GM21367 (cell line): ENCODE results near the gene TSHZ3.

Experiments used
- ATAC-seq: cut with Tn5 transposase; IDR thresholded peaks from one replicate; pipeline ENCODE4 v1.9.1; 2021; ENCODE audit not compliant: unreplicated experiment

Gene TSHZ3, protein sequence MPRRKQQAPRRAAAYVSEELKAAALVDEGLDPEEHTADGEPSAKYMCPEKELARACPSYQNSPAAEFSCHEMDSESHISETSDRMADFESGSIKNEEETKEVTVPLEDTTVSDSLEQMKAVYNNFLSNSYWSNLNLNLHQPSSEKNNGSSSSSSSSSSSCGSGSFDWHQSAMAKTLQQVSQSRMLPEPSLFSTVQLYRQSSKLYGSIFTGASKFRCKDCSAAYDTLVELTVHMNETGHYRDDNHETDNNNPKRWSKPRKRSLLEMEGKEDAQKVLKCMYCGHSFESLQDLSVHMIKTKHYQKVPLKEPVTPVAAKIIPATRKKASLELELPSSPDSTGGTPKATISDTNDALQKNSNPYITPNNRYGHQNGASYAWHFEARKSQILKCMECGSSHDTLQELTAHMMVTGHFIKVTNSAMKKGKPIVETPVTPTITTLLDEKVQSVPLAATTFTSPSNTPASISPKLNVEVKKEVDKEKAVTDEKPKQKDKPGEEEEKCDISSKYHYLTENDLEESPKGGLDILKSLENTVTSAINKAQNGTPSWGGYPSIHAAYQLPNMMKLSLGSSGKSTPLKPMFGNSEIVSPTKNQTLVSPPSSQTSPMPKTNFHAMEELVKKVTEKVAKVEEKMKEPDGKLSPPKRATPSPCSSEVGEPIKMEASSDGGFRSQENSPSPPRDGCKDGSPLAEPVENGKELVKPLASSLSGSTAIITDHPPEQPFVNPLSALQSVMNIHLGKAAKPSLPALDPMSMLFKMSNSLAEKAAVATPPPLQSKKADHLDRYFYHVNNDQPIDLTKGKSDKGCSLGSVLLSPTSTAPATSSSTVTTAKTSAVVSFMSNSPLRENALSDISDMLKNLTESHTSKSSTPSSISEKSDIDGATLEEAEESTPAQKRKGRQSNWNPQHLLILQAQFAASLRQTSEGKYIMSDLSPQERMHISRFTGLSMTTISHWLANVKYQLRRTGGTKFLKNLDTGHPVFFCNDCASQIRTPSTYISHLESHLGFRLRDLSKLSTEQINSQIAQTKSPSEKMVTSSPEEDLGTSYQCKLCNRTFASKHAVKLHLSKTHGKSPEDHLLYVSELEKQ

GRCh38 chr19:31349160-31349881 is at the start of gene TSHZ3:
Gene TSHZ3, minus strand, starts transcription at chr19:31349436. Its CDS starts 217 bp downstream, at chr19:31349219.
- ATAC-seq: no peak

GRCh38 chr19:31397308-31397707 is 48.1 kb upstream of the TSHZ3 start:
- no peak for ATAC-seq

- ATAC-seq: no peak
These were observed 43.2 kb upstream of the TSHZ3 start for GRCh38 chr19:31392464-31392863.

- ATAC-seq: no peak
These were observed 42.3 kb upstream of the TSHZ3 start for GRCh38 chr19:31391518-31391917.

GRCh38 chr19:31390711-31391110 is 41.5 kb upstream of the TSHZ3 start:
- ATAC-seq: no peak

- no peak for ATAC-seq
These were observed 40.6 kb upstream of the TSHZ3 start for GRCh38 chr19:31389874-31390273.

DNA sequence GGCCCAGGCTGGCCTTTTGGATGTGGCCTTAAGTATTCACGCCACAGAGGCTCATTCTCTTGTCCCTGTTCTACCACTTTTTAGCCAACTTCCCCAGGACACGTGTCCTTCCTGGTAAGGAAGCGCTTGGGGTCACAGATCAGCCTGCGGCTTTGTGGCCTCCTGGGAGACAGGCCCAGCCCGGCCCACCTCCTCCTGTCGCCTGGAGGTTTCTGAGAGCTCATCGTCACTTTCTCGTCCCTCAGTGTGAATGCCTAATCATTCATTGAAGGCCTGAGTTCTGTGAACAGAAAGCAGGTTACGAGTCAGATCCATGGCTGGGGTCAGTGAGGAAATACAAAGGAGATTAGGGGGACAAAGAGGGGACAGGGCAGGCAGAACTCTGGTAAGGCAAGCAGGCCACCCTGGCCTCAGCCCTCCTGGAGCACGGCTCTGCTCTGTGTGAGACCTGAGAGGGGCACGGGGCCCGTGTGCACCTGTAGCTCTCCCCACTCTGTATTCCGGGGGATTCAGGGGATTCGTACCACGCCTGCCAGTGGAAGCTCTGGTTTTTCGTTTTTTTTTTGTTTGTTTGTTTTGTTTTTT is 38.6 kb upstream of the TSHZ3 start:
- no peak for ATAC-seq

GRCh38 chr19:31386806-31387205 is 37.6 kb upstream of the TSHZ3 start:
- no peak for ATAC-seq

DNA sequence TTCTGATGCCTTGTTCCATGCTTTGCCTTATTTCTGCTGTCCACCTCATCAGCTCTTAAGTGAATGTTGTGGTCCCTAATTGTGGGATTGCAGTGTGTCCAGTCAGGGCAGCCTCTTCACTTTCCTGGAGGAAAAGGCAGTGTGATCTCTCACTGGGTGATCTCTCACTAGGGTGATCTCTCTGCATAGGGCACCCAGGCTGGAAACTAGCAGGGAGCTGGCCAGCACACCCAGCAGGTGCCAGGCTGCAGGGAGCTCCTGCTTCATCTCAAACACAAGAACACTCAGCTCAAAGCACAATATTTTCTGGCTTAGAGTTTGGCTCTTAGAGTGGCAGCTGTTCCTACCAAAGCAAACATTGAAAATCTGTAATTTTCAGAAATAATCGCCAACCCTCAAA is 36.5 kb upstream of the TSHZ3 start:
- ATAC-seq: no peak

DNA sequence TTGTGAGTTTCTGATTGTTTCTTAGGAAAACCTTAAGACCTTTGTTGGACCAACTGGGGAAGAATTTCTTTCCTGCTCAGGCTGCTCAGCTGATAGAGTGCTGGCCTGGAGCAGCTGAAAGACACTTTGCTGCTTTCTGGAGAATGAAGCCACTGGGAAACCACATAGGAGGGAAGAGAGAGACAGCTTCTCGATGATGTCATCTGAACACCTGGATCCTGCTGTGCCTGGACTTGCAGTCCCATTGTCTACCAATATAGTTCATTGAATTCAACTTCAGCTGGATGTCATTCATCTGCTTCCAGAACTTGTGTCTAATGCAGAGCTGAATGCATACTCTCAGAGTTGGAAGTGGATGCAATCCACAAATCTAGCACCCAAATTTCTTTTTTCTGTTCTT is 34.3 kb upstream of the TSHZ3 start:
- ATAC-seq: no peak

- no peak for ATAC-seq
These were observed 31.6 kb upstream of the TSHZ3 start for GRCh38 chr19:31380854-31381253.

- no peak for ATAC-seq
These were observed 29.2 kb upstream of the TSHZ3 start for GRCh38 chr19:31378404-31378803.

GRCh38 chr19:31377736-31378135 is 28.5 kb upstream of the TSHZ3 start:
- no peak for ATAC-seq

- no peak for ATAC-seq
These were observed 23.1 kb upstream of the TSHZ3 start for GRCh38 chr19:31372246-31372781.

DNA sequence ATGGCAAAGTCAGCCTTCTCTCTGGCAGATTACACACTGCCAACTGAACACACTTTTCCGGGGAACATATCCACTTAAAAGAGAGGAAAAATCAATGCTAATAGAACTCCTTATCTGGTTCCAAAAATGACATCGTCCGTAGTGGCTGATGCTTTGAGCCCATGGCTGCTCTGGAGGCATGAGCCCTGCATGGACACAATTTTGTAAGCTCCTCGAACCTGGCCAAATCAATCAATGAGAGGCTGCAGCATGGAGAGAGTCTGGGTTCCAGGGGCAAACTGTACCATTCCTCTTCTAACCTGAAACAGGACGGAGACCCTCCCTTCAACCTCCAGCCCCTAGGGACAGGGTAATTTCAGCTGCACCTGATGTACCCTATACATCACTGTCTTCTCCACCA is 21.0 kb upstream of the TSHZ3 start:
- no peak for ATAC-seq

- ATAC-seq: no peak
These were observed 15.7 kb upstream of the TSHZ3 start for GRCh38 chr19:31364963-31365362.

DNA sequence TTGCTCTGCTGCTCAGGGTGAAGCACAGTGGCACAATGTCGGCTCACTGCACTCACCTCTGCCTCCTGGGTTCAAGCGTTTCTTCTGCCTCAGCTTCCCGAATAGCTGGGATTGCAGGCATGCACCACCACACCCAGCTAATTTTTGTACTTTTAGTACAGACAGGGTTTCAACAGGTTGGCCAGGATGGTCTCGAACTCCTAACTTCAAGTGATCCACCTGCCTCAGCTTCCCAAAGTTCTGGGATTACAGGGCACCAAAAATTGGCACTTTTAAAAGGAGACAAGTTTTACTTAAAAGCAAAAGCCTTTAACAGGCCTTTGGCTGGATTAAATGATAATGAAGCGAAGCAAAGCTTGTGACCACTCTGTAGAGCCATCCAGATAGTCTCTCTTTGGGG is 12.5 kb upstream of the TSHZ3 start:
- no peak for ATAC-seq

DNA sequence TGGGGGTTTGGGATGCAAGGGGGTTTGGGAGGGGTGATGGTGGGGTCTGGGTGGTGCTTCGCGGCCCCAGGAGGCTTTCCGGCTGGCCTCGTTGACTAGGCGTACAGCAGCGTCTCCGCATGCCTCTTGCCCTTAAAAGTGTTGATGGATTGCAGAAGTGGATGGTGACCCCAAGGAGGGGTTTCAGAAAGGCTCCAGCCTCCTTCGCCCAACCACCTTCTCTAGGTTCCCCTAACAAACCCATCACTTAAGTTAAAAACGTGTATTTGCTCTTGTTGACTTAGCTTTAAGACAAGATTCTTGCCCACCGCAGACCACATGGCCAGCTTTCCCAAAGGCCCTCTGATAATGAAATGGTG is 8.1 kb upstream of the TSHZ3 start:
- no peak for ATAC-seq

DNA sequence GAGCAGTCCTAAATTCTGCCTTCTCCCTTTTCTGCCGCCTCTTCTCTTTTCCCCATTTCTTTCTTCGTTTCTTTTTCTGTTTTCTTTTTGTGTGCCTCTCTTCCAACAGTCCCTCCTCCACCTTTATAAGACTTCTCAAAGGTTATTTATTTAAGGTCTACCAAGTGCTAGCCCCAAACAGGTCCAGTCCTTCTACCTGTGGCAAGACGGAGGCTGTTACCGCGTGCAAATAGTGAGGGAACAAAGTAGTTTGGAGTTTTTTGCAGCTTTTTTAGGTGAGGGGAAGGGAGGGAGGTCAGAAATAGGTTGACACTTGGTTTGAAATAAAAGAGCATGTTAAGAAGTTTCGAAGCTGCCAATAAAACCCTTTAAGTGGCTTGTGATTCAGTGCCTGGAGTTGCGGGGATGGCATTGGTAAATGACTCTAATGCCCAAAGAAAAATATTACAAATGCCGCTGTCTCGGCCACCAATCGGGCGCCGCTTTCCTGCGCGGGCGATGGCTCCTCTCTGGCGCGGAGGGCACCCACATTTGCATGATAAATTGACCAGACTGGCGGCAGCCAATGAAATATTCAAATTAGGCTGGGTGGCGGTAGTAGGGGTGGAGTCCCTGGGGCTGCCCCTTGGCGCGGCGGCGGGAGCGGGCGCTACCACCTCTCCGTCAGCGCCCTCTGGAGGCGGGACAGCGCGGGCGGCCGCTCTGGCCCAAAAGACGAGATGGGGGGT is 7.5 kb upstream of the TSHZ3 start:
- ATAC-seq: no peak
